DND-41 (cell line): ENCODE data around the gene KRTAP10-5.
"Not testable (repeated sequence)": the region's sequence is repeated elsewhere in the genome, so short reads cannot be mapped to it uniquely, and the experiment has no call there.

Experiments used
- ATAC-seq: fragments of 200-7000 bp; cut with Tn5 transposase; 3 replicates; pipeline ENCODE4 v1.9.1; 2021; ENCODE audit warnings: low read depth; ENCODE audit not compliant: insufficient read depth
- DNase-seq: peaks from one replicate; pipeline ENCODE4 v3.0.0-alpha.2; 2020
- H2AFZ ChIP-seq: 2 replicates; pipeline ENCODE4 v1.6.0; 2012; ENCODE audit warnings: low read depth, low read length
- H3K27ac ChIP-seq: 2 replicates; pipeline ENCODE4 v1.5.1; 2012; ENCODE audit warnings: low read length, inconsistent platforms
- H3K27me3 ChIP-seq: fragments of 200-600 bp; sonication (generic); 2 replicates; pipeline ENCODE4 v1.6.0; 2012; ENCODE audit warnings: low read length, mild to moderate bottlenecking, inconsistent platforms; ENCODE audit not compliant: insufficient read depth, poor library complexity
- H3K36me3 ChIP-seq: 2 replicates; pipeline ENCODE4 v1.5.1; 2012; ENCODE audit warnings: low read length, inconsistent platforms; ENCODE audit not compliant: insufficient read depth
- H3K4me1 ChIP-seq: 2 replicates; pipeline ENCODE4 v1.5.1; 2012; ENCODE audit warnings: mild to moderate bottlenecking, low read length; ENCODE audit not compliant: insufficient read depth
- H3K4me2 ChIP-seq: 2 replicates; pipeline ENCODE4 v1.6.0; 2012; ENCODE audit warnings: mild to moderate bottlenecking, moderate library complexity, low read length, inconsistent platforms; ENCODE audit not compliant: insufficient read depth
- H3K4me3 ChIP-seq, 2 experiments: fragments of 200-600 bp in 1 of 2; shearing (Covaris generic) in 1 of 2; 2 replicates each; pipeline ENCODE4 v1.5.1; 2012 to 2016; ENCODE audit warnings: inconsistent platforms in 2 of 2, low read length in 2 of 2, mild to moderate bottlenecking in 2 of 2, low read depth in 1 of 2, moderate library complexity in 1 of 2
- H3K79me2 ChIP-seq: 2 replicates; pipeline ENCODE4 v1.6.0; 2012; ENCODE audit warnings: low read length, inconsistent platforms; ENCODE audit not compliant: insufficient read depth
- H3K9ac ChIP-seq: 2 replicates; pipeline ENCODE4 v1.6.0; 2012; ENCODE audit warnings: low read depth, mild to moderate bottlenecking, inconsistent platforms, low read length, moderate library complexity
- H3K9me3 ChIP-seq: 2 replicates; pipeline ENCODE4 v1.5.1; 2012; ENCODE audit warnings: low read length, moderate library complexity, mild to moderate bottlenecking, inconsistent platforms; ENCODE audit not compliant: insufficient read depth, severe bottlenecking
- H4K20me1 ChIP-seq: 2 replicates; pipeline ENCODE4 v1.6.0; 2012; ENCODE audit warnings: low read length; ENCODE audit not compliant: insufficient read depth
- EZH2 ChIP-seq: IDR thresholded peaks from 3 replicates; pipeline ENCODE4 v1.6.1; 2012; ENCODE audit warnings: borderline replicate concordance, low read depth, mild to moderate bottlenecking, moderate library complexity, low read length, inconsistent platforms; ENCODE audit not compliant: severe bottlenecking
- TF ChIP-seq, protein P1 (sequence below): IDR thresholded peaks from 2 replicates; pipeline ENCODE4 v1.5.1; 2012; ENCODE audit warnings: borderline replicate concordance, low read length, moderate library complexity, mild to moderate bottlenecking; ENCODE audit not compliant: poor library complexity, severe bottlenecking; ENCODE audit errors: extremely low read depth

KRTAP10-5 gene

DNA sequence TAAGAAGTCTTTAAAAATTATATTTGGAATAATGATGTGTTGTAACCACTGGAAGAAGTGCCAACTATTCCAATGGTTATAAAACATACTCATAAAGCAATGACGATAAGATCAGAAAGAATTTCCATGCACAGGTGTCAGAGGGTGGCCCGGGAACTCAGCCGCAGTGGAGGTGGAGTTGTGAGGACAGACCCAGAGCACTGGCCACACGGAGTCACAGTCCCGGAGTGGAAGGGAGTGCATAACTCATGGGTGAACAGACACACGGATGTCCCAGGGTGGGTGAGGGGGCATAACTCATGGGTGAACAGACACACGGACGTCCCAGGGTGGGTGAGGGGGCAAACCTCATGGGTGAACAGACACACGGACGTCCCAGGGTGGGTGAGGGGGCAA is 4.4 kb downstream of the KRTAP10-5 start:
- Histone ChIP-seq H3K4me2 (no peak overlapping the region), H3K27me3 (no peaks in the 10 kb centered on the region), H3K27ac (no peak overlapping the region), H3K4me3 (no peak overlapping the region), H3K36me3 (no peaks in the 10 kb centered on the region), H3K79me2 (no peaks in the 10 kb centered on the region), H3K9me3 (peaks cover 2% of the 10 kb centered on the region), H4K20me1 (no peaks in the 10 kb centered on the region), H3K9ac (no peak overlapping the region), H2AFZ (no peak overlapping the region), H3K4me1 (no peaks in the 10 kb centered on the region)
- DNase-seq (no peak), ATAC-seq (no peak)
- TF ChIP-seq, protein P1, sequence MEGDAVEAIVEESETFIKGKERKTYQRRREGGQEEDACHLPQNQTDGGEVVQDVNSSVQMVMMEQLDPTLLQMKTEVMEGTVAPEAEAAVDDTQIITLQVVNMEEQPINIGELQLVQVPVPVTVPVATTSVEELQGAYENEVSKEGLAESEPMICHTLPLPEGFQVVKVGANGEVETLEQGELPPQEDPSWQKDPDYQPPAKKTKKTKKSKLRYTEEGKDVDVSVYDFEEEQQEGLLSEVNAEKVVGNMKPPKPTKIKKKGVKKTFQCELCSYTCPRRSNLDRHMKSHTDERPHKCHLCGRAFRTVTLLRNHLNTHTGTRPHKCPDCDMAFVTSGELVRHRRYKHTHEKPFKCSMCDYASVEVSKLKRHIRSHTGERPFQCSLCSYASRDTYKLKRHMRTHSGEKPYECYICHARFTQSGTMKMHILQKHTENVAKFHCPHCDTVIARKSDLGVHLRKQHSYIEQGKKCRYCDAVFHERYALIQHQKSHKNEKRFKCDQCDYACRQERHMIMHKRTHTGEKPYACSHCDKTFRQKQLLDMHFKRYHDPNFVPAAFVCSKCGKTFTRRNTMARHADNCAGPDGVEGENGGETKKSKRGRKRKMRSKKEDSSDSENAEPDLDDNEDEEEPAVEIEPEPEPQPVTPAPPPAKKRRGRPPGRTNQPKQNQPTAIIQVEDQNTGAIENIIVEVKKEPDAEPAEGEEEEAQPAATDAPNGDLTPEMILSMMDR, result no peak
- no peak for TF ChIP-seq EZH2

DNA sequence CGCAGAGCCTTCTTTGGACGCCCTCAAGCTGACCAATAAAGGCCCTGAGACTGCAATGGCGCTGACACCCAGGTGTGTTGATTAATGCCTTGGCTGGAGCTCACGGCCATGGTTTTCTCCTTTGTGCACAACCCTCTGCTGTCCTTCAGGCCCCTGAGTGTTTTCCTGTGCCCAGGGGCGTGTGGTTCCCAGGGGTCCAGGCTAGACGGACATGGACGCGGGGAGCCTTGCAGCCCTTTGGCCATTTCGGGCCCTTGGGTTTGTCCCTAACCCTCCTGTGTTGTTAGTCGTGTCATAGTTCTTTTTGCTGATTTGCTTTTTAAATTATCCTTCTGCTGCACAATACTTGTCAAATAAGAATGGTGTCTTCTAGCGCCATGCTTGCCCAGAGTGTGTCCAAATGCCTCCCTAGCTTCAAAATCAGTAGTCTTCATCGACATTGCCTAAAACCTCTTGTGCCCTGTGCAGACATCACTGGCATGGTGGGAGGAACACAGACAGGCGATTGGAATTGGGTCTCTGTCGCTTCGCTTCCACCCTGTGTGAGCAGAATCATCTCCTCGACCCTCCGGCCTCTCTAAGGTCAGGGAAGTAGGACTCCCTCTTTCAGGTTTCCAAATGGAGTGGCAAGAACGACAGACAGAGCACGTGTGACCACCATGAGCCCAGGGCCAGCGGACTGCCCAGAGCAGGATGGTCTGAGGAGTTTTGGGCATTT is 4.9 kb downstream of the KRTAP10-5 start:
- no peak overlapping the region for H3K27ac ChIP-seq
- H3K79me2 ChIP-seq, result no peaks in the 10 kb centered on the region
- no peak overlapping the region for H3K9ac ChIP-seq
- no peaks in the 10 kb centered on the region for H3K27me3 ChIP-seq
- no peaks in the 10 kb centered on the region for H4K20me1 ChIP-seq
- no peak overlapping the region for H3K4me2 ChIP-seq
- TF ChIP-seq, protein P1, result no peak
- no peak for TF ChIP-seq EZH2
- no peaks in the 10 kb centered on the region for H3K4me1 ChIP-seq
- no peak overlapping the region for H3K4me3 ChIP-seq
- H2AFZ ChIP-seq, result no peak overlapping the region
- H3K36me3 ChIP-seq, result no peaks in the 10 kb centered on the region
- ATAC-seq, result no peak
- no peaks in the 10 kb centered on the region for H3K9me3 ChIP-seq
- no peak for DNase-seq

DNA sequence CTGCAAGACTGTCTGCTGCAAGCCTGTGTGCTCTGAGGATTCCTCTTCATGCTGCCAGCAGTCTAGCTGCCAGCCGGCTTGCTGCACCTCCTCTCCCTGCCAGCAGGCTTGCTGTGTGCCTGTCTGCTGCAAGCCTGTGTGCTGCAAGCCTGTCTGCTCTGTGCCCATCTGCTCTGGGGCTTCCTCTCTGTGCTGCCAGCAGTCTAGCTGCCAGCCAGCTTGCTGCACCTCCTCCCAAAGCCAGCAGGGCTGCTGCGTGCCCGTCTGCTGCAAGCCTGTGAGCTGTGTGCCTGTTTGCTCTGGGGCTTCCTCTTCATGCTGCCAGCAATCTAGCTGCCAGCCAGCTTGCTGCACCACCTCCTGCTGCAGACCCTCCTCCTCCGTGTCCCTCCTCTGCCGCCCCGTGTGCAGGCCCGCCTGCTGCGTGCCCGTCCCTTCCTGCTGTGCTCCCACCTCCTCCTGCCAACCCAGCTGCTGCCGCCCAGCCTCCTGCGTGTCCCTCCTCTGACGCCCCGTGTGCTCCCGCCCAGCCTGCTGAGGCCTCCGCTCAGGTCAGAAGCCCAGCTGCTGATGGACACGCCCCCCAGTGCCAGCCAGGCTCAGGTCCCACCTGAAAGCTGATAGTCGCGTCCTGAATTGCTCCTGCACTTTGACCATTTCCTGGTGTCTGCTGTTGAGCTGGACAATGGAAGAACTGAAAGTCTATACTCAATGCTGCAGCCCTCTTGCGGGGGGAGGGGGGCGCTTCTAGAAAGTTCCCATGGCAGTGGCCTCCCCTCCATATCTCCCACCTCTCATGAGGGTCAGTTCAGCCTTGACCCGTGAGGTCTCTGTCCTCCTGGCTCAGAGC is 5.7 kb downstream of the KRTAP10-5 start:
- TF ChIP-seq, protein P1, result no peak
- TF ChIP-seq EZH2, result no peak
- no peaks in the 10 kb centered on the region for H3K9me3 ChIP-seq
- no peaks in the 10 kb centered on the region for H3K4me1 ChIP-seq
- H3K27ac ChIP-seq, result no peak overlapping the region
- no peak overlapping the region for H2AFZ ChIP-seq
- no peaks in the 10 kb centered on the region for H3K27me3 ChIP-seq
- no peak overlapping the region for H3K4me2 ChIP-seq
- H4K20me1 ChIP-seq, result no peaks in the 10 kb centered on the region
- H3K36me3 ChIP-seq, result no peaks in the 10 kb centered on the region
- no peak overlapping the region for H3K4me3 ChIP-seq
- H3K9ac ChIP-seq, result no peak overlapping the region
- H3K79me2 ChIP-seq, result no peaks in the 10 kb centered on the region
- DNase-seq (no peak), ATAC-seq (no peak)

DNA sequence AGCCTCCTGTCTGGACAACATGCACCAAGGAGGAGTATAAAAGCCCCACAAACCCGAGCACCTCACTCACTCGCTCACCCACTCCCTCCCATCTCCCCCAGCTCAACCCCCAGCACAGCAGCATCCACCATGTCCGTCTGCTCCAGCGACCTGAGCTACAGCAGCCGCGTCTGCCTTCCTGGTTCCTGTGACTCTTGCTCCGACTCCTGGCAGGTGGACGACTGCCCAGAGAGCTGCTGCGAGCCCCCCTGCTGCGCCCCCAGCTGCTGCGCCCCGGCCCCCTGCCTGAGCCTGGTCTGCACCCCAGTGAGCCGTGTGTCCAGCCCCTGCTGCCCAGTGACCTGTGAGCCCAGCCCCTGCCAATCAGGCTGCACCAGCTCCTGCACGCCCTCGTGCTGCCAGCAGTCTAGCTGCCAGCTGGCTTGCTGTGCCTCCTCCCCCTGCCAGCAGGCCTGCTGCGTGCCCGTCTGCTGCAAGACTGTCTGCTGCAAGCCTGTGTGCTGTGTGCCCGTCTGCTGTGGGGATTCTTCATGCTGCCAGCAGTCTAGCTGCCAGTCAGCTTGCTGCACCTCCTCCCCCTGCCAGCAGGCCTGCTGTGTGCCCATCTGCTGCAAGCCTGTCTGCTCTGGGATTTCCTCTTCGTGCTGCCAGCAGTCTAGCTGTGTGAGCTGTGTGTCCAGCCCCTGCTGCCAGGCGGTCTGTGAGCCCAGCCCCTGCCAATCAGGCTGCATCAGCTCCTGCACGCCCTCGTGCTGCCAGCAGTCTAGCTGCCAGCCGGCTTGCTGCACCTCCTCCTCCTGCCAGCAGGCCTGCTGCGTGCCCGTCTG is 6.6 kb downstream of the KRTAP10-5 start, which contains the start of gene KRTAP10-4:
Gene KRTAP10-4 (plus strand): TSS at position 100 of the 827 bp plus-strand sequence. CDS start 30 bp downstream, at position 130.
- H3K4me1 ChIP-seq, ATAC-seq, H3K36me3 ChIP-seq, H2AFZ ChIP-seq, H4K20me1 ChIP-seq, H3K9ac ChIP-seq, H3K27ac ChIP-seq, H3K4me2 ChIP-seq, H3K9me3 ChIP-seq, H3K4me3 ChIP-seq, DNase-seq, H3K79me2 ChIP-seq, H3K27me3 ChIP-seq: not testable (repeated sequence)
